GM13977 (cell line): ENCODE measurements around the gene RRM1.

Experiments used
- DNase-seq: peaks from one replicate; pipeline ENCODE4 v3.0.0; 2012; ENCODE audit warnings: low spot score
- in situ Hi-C: fragments of 300-500 bp; cut with MboI; formaldehyde crosslinking; loops from one replicate; pipeline ENCODE4 v1.12.0; 2022; ENCODE audit warnings: low sequenced_read_pairs, low pct_unique_long_range_greater_than_20kb, mixed read lengths, inconsistent platforms; ENCODE audit not compliant: unreplicated experiment
- TF ChIP-seq, protein P1 (sequence below): IDR thresholded peaks from 2 replicates; pipeline ENCODE4 v1.5.1; 2012; ENCODE audit warnings: mild to moderate bottlenecking, control low read depth; ENCODE audit not compliant: insufficient read depth; ENCODE audit errors: extremely low read depth, missing control alignments

Gene RRM1

DNA sequence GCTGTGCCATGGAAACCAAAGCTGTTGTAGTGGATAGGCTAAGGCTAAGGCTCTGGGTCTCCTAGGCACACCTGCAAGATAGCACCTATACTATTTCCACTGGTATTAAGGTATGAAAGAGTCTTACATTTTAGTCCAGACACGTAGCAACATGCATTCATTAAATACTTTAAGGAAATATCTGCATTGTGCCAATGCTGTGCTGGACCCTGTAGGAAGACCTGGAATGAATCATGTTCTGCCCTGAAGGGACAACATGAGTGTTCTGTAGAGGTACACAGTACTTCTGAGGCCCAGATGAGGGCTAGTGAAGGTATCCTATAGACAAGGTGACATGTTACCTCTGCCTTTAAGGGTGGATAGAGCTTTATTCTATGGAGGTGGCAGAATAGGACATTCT lies 35.2 kb upstream of the RRM1 start:
- TF ChIP-seq, protein P1, sequence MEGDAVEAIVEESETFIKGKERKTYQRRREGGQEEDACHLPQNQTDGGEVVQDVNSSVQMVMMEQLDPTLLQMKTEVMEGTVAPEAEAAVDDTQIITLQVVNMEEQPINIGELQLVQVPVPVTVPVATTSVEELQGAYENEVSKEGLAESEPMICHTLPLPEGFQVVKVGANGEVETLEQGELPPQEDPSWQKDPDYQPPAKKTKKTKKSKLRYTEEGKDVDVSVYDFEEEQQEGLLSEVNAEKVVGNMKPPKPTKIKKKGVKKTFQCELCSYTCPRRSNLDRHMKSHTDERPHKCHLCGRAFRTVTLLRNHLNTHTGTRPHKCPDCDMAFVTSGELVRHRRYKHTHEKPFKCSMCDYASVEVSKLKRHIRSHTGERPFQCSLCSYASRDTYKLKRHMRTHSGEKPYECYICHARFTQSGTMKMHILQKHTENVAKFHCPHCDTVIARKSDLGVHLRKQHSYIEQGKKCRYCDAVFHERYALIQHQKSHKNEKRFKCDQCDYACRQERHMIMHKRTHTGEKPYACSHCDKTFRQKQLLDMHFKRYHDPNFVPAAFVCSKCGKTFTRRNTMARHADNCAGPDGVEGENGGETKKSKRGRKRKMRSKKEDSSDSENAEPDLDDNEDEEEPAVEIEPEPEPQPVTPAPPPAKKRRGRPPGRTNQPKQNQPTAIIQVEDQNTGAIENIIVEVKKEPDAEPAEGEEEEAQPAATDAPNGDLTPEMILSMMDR = no peak
- in situ Hi-C loops = no loop called here
- no peak for DNase-seq

DNA sequence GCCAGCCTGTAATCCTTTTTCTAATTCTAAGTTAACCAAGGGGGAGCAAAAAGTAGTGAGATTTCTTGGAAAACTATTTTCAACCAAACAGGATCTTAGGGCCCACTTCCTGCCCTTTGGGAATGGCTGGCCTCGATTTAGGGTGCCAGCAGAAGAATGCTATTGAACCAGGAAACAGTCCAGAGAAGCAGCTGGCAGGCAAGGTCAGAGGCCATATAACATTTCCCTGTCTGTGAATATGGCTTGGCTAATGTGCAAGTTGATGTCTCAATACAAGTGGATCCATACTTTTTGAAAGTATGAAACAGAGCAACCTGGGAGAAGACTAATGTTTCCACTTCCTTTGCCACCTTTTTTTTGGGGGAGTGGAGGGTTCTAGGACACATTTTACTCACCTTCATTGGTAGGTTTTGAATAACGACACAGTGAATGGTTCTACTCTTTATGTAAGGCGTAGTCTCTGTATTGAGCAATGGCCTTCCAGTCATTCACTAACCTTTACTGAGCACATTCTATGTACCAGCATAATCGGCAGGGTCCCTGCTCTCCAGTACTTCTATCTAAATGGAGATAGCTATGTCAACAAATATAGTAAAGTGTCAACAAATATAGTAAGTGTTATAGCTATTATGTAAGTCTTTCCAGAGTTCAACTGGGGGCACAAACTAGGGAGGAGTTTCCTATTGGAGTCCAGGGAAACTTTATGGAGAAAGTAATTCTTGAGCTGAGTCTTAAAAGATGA lies 34.2 kb upstream of the RRM1 start:
- in situ Hi-C loops = no loop called here
- DNase-seq = no peak
- TF ChIP-seq, protein P1 = no peak

DNA sequence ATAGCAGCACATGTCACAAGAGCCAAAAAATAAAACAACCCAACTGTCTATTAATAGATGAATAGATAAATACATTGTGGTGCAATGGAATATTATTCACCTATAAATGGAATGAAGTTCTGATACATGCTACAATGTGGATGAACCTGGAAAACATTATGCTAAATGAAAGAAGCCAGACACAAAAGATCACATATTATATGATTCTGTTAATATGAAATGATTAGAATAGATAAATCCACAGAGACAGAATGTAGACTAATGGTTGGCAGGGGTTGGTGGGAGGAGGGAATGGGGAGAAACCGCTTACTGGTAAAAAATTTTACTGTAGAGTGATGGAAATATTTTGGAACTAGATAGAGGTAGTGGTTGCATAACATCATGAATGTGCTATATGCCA lies 32.9 kb upstream of the RRM1 start:
- TF ChIP-seq, protein P1 = no peak
- in situ Hi-C loops = no loop called here
- DNase-seq = no peak

DNA sequence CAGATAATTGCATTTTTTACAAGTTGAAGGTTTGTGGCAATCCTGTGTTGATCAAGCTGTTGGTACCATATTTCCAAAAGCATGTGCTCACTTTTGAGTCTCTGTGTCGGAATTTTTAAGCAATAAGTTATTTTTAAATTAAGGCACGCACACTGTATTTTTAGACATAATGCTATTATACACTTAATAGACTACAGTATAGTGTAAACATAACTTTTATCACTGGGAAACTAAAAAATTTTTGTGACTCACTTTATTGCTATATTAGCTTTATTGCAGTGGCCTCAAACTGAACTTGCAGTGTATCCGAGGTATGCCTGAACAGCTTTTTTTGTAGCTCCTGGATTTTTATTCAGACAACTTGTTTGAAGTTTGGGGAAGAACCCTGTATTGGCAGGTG lies 31.3 kb upstream of the RRM1 start:
- DNase-seq = no peak
- TF ChIP-seq, protein P1 = no peak
- in situ Hi-C loops = no loop called here

DNA sequence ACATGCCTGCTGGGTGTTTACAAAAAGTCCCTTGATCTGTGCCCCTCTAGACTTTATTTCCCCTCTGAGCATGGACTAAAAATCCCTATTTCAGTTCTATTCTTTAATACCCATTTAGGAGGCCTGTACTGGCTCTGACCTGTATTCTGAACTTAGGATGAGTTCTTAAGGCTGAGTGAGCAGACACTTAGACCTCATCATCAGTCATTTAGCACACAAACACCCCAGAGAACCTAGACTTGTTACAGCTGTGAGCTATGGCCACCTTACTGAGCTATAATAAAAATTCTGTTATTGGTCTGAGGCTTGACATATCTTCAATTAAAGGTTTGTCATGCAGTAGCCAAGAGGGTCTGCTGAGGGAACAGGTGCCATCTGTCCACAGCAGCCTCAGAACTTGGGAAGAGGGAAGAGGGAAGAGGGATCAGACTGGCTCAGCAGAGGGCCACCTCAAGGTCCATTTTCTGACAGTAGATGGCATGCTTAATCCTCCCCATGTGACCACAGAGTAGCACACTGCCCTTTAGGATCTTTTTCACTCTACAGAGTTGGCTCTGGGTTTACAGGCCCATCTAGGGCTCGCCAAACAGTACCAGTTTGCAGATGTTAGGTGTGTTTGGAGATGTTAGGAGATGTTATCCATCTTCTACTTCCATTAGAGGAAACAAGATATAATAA lies 30.2 kb upstream of the RRM1 start:
- TF ChIP-seq, protein P1 = no peak
- no peak for DNase-seq
- in situ Hi-C loops = no loop called here

DNA sequence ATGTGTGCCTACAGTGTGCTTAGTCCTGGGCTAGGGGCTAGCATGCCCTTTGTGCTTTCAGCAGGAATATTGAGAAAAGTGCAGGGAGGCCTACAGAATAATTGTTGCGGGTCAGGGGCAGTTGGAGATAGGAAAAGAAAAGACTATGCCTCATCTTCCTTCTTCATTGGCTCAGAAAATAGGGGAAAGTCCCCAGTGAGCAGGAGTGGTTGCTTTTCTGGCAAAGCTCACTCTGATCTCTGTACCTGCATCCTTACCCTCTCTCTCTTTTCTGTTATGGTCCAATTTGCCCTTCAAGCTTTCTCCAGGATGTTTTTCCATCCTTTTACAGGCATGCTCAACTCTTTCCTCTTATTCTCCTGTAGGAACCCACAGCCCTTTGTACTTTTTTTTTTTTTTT lies 29.5 kb upstream of the RRM1 start:
- no peak for DNase-seq
- TF ChIP-seq, protein P1 = no peak
- in situ Hi-C loops = no loop called here
